ENCODE measurements around the gene ASRGL1.

ASRGL1 gene

DNA sequence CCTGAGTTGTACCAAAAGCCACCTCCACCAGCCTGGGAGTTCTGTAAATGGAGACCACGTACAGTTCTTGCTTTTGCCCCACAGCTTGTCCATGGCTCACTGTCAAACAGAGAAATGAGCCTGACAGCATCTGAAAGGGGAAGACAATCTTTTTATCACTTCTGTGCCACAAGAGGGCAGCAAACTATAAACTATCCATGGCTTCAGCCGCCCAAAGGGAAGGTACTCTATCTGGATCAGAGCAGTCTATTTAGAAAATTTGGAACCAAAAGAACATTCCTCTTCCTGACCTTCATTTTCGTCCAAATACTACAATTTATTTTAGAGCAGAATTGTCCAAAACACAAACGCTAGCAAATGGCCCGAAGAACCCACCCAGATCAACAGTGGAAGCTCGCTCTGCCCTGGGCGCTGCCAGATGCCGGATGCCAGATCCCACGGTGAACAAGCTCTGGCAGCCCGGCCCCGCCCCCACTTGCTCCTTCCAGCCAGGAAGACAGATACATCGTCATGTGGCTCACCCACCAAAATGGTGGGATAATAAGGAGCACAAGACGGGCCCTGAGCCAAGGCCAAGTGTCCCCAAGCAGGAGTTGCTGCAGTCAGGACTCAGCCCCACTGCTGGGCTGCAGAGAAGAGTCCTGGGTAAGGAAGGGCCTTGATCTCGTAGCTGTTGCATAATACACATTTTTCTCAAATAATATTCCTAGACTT is 57.7 kb downstream of the ASRGL1 start:
- peak; percentile 9 for DNase-seq

DNA sequence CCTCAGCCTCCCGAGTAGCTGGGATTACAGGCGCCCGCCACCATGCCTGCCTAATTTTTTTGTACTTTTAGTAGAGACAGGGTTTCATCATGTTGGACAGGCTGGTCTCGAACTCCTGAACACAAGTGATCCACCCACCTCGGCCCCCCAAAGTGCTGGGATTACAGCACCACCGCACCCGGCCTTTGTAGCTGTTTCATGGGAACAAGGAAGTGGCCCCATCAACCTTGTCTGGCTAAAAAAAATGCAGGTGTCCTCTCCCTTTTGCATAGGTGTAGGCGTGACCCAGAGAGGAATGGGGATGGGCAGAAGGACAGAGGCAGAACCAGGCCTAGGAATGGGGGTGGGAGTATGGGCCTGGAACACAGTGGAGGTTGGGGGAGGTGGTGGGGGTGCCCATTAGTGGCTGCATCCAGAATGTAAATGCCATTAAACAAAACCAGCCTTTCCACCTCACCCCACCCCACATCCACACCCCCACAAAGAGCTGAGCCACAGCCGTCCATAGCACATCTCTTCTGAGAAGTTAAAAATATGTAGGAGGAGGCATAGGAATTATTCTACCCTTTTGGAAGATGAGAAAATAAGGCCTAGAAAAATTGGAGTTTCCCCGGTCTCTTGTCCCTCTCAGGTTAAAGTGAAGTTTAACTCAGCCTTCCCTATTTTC is 58.8 kb downstream of the ASRGL1 start:
- DNase-seq = no peak

DNA sequence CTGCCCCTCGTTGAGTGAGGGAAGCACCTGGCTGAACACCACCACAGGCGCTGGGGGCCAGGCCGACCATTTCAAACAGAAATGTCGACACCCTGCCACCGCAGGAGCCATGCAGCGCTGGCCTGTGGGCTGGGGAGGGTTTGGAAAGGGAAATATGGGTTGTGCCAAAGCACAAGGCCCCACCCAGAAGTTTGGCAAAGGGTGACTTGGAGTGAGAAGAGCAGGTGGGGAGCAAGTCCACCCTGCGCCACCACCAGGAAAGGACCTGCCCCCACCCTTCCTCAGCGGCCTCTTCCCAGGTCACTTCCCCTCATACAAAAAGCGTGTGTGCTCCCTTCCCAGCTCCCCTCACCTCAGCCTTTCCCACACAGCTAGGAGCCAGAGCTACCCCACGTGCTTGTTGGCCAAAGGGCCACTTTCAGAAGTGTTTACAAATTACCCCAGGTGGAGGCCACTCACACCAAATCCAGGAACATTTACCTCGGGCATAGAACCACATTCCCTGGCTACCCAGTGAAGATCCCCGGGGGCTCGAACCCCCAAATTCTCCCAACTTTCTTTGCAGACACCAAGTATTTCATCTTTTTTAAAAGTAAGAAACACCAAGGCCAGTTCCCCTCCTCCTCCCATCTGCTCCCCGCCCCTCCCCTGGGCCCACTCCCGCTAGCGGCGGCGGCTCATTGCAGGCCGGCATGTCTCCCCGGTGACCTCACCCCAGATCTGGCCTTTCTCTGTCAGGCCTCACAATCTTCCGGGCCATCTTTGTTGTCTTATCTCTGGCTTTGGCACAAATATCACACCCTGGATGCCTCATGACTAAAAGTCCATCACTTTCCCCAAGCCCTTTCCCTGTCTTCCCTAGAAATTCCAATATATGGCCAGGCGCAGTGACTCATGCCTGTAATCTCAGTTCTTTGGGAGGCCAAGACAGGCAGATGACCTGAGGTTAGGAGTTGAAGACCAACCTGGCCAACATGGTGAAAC is 61.1 kb downstream of the ASRGL1 start:
- DNase-seq = no peak

DNA sequence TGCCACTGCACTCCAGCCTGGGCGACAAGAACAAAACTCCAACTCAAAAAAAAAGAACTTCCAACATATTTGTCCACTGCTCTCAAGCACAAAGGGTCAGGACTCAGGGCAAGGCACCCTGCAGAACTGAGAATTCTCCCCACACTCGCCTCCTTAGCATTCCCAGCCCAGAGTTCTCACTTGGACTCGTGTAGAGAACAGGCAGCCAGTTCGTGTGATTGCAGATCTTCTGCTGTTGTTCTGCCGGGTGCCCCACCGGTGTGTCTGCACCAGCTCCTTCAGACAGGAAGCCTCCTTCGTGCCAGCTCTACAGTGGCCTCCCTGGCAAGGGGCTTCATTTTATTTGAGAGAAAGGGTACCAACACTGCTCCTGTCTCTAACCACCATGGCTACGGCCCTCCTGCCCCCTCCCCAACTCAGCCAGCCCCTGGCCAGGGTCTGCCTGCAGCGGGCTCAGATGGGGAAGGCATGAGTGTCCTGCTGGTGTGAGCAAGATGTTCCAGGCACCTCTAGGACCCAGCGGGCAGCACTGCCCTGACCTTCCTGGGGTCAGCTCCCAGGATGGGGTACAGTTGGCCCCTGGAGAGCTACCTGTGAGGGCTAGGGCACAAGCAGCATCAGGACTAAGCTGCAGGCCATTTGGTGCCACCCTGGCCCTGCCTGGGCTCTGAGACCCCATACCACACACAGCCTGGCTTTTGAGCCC is 62.1 kb downstream of the ASRGL1 start:
- DNase-seq = no peak

GRCh38 chr11:62399878-62400266 is 62.6 kb downstream of the ASRGL1 start:
- no peak for DNase-seq

DNA sequence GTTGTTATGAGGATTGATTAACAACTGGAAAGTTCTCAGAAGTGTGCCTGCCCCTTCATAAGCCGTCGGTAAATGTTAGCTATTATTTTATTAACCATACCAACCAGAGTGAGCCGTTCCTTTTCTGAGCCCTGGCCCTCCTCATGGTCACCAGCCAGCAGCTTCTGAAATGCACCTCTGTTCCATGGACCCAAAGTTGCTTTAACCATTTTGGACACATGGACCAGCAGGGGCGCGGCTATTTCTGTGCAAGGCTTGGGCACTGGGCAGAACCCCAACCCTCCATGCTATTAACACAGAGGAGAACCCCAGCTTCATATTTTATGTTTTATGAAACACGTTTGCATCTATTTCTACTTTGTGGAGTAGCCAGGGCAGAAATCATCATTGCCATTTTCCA is 63.0 kb downstream of the ASRGL1 start:
- no peak for DNase-seq

GRCh38 chr11:62400760-62401159 is 63.5 kb downstream of the ASRGL1 start:
- no peak for DNase-seq

- DNase-seq = no peak
Observed at GRCh38 chr11:62401356-62401755, 64.1 kb downstream of the ASRGL1 start.

DNA sequence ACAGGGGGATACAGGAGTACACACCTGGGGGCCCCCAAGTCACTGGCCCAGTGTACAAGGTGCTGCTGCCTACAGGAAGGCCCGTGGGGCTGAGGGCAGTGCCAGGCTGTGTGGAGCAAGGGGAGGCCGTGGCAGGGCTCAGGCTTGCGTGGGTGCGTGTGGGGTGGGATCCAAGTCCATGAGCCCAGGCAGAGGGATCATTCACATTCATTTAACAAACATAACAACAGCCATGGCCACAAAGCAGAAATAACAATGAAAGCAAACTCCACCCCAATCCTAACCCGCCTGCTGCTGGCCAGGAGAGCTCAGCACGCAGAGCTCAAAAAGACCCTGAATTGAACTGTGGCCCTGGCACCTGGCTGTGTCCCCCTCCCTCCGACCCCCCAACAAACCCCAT is 64.6 kb downstream of the ASRGL1 start:
- DNase-seq = no peak

GRCh38 chr11:62402226-62402959 is 65.1 kb downstream of the ASRGL1 start:
- peak; percentile 40 for DNase-seq

- DNase-seq = no peak
Observed at GRCh38 chr11:62402960-62403730, 65.9 kb downstream of the ASRGL1 start.

DNA sequence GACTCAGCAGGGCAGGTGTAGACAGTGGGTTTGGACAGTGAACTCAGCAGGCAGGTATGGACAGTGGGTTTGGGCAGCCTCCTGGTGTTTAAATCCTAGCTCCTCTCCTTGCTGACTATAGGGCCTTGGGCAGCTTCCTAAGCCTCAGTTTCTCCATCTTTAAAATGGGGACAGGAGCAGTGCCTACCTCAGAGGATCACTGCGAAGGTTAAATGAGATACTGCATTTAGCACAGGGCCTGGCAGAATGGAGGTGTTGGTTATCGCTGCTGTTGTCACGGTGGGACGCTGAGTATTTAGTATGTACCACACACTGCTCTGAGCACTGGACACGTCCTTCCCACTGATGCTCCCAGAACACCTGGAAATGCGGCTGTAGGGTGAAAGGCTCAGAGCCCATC is 67.2 kb downstream of the ASRGL1 start:
- no peak for DNase-seq

- no peak for DNase-seq
Observed at GRCh38 chr11:62404901-62405300, 67.7 kb downstream of the ASRGL1 start.

DNA sequence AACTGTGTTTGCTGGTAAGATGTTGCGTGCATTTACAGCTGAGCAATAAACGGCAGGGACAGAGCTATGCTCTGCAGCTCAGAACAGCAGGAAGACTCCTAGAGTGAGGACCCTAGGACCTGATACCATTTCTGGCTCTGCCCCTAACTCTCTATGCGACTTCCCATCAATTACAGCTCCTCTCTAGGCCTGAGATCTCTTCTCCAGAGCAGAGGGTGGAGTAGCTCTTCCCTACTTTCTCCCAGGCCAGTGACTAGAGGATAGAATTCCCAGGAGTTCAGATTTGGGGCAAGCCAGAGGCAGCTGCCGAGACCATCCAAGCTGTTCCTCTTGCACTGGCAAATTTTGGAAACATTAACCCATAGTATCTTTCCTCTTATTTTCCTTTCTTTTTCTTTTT is 68.8 kb downstream of the ASRGL1 start:
- DNase-seq = no peak

GRCh38 chr11:62409831-62410230 is 72.6 kb downstream of the ASRGL1 start:
- no peak for DNase-seq

DNA sequence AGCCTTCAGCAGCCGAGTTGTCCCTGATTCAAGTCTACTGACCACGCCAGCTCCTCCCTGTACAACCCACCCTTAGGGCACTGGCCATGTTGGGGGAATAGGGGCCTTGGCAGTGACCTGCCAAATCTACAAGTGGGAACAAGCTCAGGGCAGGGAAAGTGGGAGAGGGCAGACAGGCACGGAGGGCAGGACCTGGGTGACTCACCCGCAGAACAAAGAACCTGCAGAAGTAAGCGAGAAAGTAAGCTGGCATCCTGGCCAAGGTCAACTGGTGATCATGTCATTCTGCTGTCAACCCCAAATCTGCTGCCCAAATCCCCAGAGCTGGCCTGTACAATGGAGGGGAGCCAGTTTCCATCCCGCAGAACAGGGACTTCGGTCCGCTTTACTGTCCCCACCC is 73.7 kb downstream of the ASRGL1 start:
- no peak for DNase-seq

DNA sequence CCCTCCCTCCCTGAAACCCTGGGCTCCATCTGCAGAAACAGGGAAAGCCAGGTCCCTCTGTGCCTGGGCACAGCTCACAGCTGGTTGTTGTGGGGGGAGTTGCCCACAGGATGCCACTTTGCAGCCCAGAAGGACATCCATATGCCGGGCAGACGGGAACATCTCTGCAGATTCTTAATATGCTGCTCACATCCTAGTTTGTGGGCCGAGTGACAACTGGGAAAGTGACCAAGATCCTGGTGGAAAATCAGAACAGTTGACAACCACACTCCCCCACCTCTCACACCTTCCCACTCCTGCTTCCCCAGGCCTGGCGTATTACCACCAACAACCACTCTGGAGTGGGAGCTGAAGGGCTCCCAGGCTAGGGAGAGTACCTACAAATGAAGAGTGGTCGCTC is 74.3 kb downstream of the ASRGL1 start:
- DNase-seq = no peak

GRCh38 chr11:62413060-62413696 is 75.9 kb downstream of the ASRGL1 start:
- no peak for DNase-seq

- DNase-seq = no peak
Observed at GRCh38 chr11:62416596-62416995, 79.3 kb downstream of the ASRGL1 start.

DNA sequence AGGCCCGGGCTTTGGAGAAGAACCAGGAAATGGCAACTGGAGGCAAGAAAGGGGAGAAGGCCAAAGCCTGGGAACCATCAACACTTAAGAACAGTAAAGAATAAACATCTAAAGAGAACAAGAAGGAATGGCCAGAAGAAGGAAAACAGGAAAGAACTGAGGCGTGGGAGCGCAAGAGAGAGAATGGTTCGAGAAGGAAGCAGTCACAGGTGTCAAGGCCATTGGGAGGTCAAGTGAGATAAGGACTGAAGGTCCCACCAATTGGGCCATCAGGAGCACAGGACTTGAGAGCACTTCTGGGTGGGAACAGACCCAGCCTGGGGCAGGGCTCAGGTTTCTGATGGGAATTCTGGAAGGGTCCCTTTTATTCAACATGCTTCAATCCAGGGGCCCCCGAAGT is 80.9 kb downstream of the ASRGL1 start:
- no peak for DNase-seq

- DNase-seq = no peak
Observed at GRCh38 chr11:62418733-62419132, 81.5 kb downstream of the ASRGL1 start, which contains the start of gene SCGB1A1. SCGB1A1 (plus strand) TSS chr11:62419033; CDS start chr11:62419096, 63 bp downstream.
